HepG2 (cell line): Measurements from ENCODE around the gene SETD1A. TPM values are rescaled to one million over a fixed set of nuclear protein-coding genes. Genes with fewer than 3 reads are reported as not detected.
A peak's percentile ranks its signal among the peaks of the same experiment; 100 is the strongest.

Experiments
- FOXC1 ChIP-seq: sonication (generic); formaldehyde crosslinking; IDR thresholded peaks from 2 replicates; pipeline ENCODE4 v1.8.0; 2022; ENCODE audit warnings: mild to moderate bottlenecking, missing genetic modification reagents, borderline replicate concordance
- GATA4 ChIP-seq: sonication (generic); IDR thresholded peaks from 2 replicates; pipeline ENCODE4 v1.6.1; 2016; ENCODE audit warnings: antibody characterized with exemption, low read depth, borderline replicate concordance
- HNRNPK ChIP-seq: fragments of 200-400 bp; formaldehyde crosslinking; IDR thresholded peaks from 2 replicates; pipeline ENCODE4 v1.6.1; 2018; ENCODE audit warnings: low read length, low read depth, moderate library complexity, mild to moderate bottlenecking; ENCODE audit not compliant: poor library complexity, severe bottlenecking
- KDM5B ChIP-seq: sonication (generic); formaldehyde crosslinking; IDR thresholded peaks from 2 replicates; pipeline ENCODE4 v1.4.0; 2020; ENCODE audit warnings: missing genetic modification reagents, mild to moderate bottlenecking, borderline replicate concordance
- KLF9 ChIP-seq: IDR thresholded peaks from 2 replicates; pipeline ENCODE4 v1.6.1; 2016; ENCODE audit warnings: low read depth
- MBD4 ChIP-seq: IDR thresholded peaks from 2 replicates; pipeline ENCODE4 v1.6.1; 2012; ENCODE audit warnings: low read length, inconsistent platforms, borderline replicate concordance
- NPAS2 ChIP-seq: sonication (generic); formaldehyde crosslinking; IDR thresholded peaks from 2 replicates; pipeline ENCODE4 v1.8.0; 2022; ENCODE audit warnings: mild to moderate bottlenecking, missing genetic modification reagents, borderline replicate concordance
- ONECUT2 ChIP-seq: sonication (generic); formaldehyde crosslinking; IDR thresholded peaks from 2 replicates; pipeline ENCODE4 v1.4.0; 2020; ENCODE audit warnings: missing genetic modification reagents
- POLR2G ChIP-seq: fragments of 200-400 bp; formaldehyde crosslinking; IDR thresholded peaks from 2 replicates; pipeline ENCODE4 v1.6.1; 2018; ENCODE audit warnings: mild to moderate bottlenecking, low read depth, low read length, moderate library complexity
- RBFOX2 ChIP-seq: fragments of 200-400 bp; formaldehyde crosslinking; IDR thresholded peaks from 2 replicates; pipeline ENCODE4 v1.6.1; 2017; ENCODE audit warnings: low read depth, mild to moderate bottlenecking, low read length
- RBM22 ChIP-seq: fragments of 200-400 bp; formaldehyde crosslinking; optimal IDR thresholded peaks from 2 replicates; pipeline ENCODE3; 2017; ENCODE audit warnings: mild to moderate bottlenecking, low read length, moderate library complexity
- SCMH1 ChIP-seq: sonication (generic); formaldehyde crosslinking; IDR thresholded peaks from 2 replicates; pipeline ENCODE4 v1.9.0; 2021; ENCODE audit warnings: missing genetic modification reagents, mild to moderate bottlenecking, borderline replicate concordance
- SNAPC2 ChIP-seq: sonication (generic); formaldehyde crosslinking; IDR thresholded peaks from 2 replicates; pipeline ENCODE4 v1.8.1; 2022; ENCODE audit warnings: mild to moderate bottlenecking, missing genetic modification reagents
- SP1 ChIP-seq, 2 experiments: fragments of 450-650 bp in 1 of 2; sonication (generic) in 1 of 2; formaldehyde crosslinking in 1 of 2; IDR thresholded peaks; 2 replicates each; pipeline versions ENCODE4 v1.4.0 to v1.6.1; 2016 to 2020; ENCODE audit warnings: missing genetic modification reagents in 1 of 2
- YEATS4 ChIP-seq: sonication (generic); formaldehyde crosslinking; IDR thresholded peaks from 2 replicates; pipeline ENCODE4 v1.4.0; 2020; ENCODE audit warnings: missing genetic modification reagents, borderline replicate concordance
- ZBTB33 ChIP-seq: sonication (generic); formaldehyde crosslinking; IDR thresholded peaks from 2 replicates; pipeline ENCODE4 v1.4.0; 2020; ENCODE audit warnings: missing genetic modification reagents
- ZNF101 ChIP-seq: sonication (generic); formaldehyde crosslinking; IDR thresholded peaks from 2 replicates; pipeline ENCODE4 v1.4.0; 2020; ENCODE audit warnings: mild to moderate bottlenecking, low read depth, missing genetic modification reagents, borderline replicate concordance
- ZNF260 ChIP-seq: sonication (generic); formaldehyde crosslinking; IDR thresholded peaks from 2 replicates; pipeline ENCODE4 v1.4.0; 2020; ENCODE audit warnings: missing genetic modification reagents, low read depth, mild to moderate bottlenecking, borderline replicate concordance
- ZNF570 ChIP-seq: sonication (generic); formaldehyde crosslinking; IDR thresholded peaks from 2 replicates; pipeline ENCODE4 v1.4.0; 2020; ENCODE audit warnings: mild to moderate bottlenecking, missing genetic modification reagents, borderline replicate concordance
- ZNF678 ChIP-seq: sonication (generic); formaldehyde crosslinking; IDR thresholded peaks from 2 replicates; pipeline ENCODE4 v1.4.0; 2020; ENCODE audit warnings: mild to moderate bottlenecking, missing genetic modification reagents
- ZNF746 ChIP-seq: sonication (generic); formaldehyde crosslinking; IDR thresholded peaks from 2 replicates; pipeline ENCODE4 v1.8.0; 2022; ENCODE audit warnings: mild to moderate bottlenecking, missing genetic modification reagents
- ZNF747 ChIP-seq: sonication (generic); formaldehyde crosslinking; IDR thresholded peaks from 2 replicates; pipeline ENCODE4 v1.8.1; 2023; ENCODE audit warnings: missing genetic modification reagents, mild to moderate bottlenecking, borderline replicate concordance
- ZNF761 ChIP-seq: sonication (generic); formaldehyde crosslinking; conservative IDR thresholded peaks from 2 replicates; pipeline ENCODE4 v1.4.0; 2020; ENCODE audit warnings: mild to moderate bottlenecking, missing genetic modification reagents
- polyA plus RNA-seq, 8 experiments: library from polyadenylated mRNA; depleted of rRNA in 3 of 8; stranded (reverse) in 7 of 8; unstranded in 1 of 8; fragments of >200 nt; fragmentation: Illumina TruSeq in 4 of 8; extraction: Trizol in 4 of 8; gene quantifications; 2 replicates each; pipeline versions ENCODE4 v1.2.1 to v1.2.3, GENCODE V29; 2011 to 2016; ENCODE audit warnings: low read depth in 4 of 8, missing spikeins in 1 of 8, mixed read lengths in 1 of 8; ENCODE audit not compliant: insufficient read depth in 1 of 8
- total RNA-seq, 5 experiments: library from RNA; depleted of rRNA; stranded (reverse); fragments of >200 nt; fragmentation: Illumina TruSeq; extraction: Trizol; gene quantifications; 2 replicates each; pipeline ENCODE4 v1.2.3, GENCODE V29; 2016; ENCODE audit warnings: low read depth in 1 of 5
- TF ChIP-seq, protein P1 (sequence below): sonication (generic); formaldehyde crosslinking; conservative IDR thresholded peaks from 2 replicates; pipeline ENCODE4 v1.5.0; 2020; ENCODE audit warnings: missing genetic modification reagents
- TF ChIP-seq, protein P2 (sequence below): IDR thresholded peaks from 2 replicates; pipeline ENCODE4 v1.6.1; 2016; ENCODE audit warnings: missing compliant biosample characterization, missing genetic modification reagents, borderline replicate concordance

The SETD1A gene
- total and polyA plus RNA-seq, 2 of the 13 experiments (the other 11 are each of a cell fraction or from before 2014, with no cell fraction given) = 3.8 to 5.6 TPM

DNA sequence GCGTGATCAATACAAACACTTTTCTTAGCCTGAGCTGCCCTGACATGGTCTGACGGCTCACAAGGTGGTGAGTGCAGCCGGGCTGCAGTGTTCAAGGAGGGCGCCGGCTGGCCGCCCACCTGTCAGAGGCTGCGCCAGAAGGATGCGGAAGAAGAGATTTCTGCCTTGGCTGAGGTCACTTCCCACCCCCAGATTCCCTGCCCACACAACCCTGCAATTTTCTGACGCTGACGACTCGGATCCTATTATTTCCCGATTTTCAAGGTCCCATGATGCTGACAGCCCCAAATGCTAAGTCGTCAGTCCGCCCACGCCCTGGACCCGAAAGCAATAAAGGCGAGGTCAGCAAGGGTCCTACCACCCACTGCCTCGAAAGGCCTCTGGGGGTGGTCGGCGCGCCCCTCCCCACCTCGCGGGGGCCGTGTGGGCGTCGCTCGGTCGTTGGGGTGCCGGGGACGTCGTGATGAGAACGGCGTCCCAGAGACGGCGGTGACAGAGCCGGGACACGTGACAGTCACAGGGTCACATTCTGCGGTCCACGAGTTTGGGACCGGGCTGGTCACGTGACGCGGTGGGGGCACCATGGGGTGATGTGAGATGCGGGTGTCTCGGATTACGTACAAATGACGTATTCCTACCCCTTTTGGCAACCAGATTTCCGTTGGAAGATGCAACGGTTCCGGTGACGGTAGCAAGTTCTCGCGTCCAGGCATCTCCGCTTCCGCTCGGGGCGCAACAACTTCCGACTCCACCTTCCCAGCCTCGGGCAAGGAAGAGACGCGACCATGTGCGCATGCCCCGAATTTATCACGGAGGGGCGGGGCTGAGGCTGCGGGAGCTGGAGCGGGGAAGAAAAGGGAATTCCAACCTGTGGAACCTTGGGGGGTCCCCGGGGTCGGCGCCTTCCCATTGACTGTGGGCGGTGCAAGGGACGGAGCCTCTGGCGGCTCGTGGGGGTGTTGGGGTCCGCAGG is 75.5 kb downstream of the SETD1A start, which contains the start of gene STX4 (continued):
- TF ChIP-seq ZNF747 (CRISPR knock-in tag) (peak; percentile 87), KDM5B (CRISPR knock-in tag) (peak; percentile 77; the same call in 1 of the 2 replicates), FOXC1 (CRISPR knock-in tag) (peak; percentile 94), RBM22 (no peak), GATA4 (no peak), NPAS2 (CRISPR knock-in tag) (no peak), ZNF678 (CRISPR knock-in tag) (no peak), ONECUT2 (CRISPR knock-in tag) (no peak), ZNF761 (no peak), ZNF101 (CRISPR knock-in tag) (no peak), MBD4 (no peak), HNRNPK (no peak), POLR2G (peak; percentile 67), ZNF570 (CRISPR knock-in tag) (no peak), SCMH1 (CRISPR knock-in tag) (no peak), ZNF260 (CRISPR knock-in tag) (no peak), YEATS4 (peak; percentile 87), ZBTB33 (peak; percentile 44; the same call in 1 of the 2 replicates), SNAPC2 (no peak), RBFOX2 (peak; percentile 75), KLF9 (no peak), SP1 (IDR thresholded peaks at IDR 0.05) (no peak), SP1 (CRISPR knock-in tag; IDR thresholded peaks at IDR 0.05) (peak; percentile 56), ZNF746 (CRISPR knock-in tag) (no peak)
- TF ChIP-seq, protein P1, sequence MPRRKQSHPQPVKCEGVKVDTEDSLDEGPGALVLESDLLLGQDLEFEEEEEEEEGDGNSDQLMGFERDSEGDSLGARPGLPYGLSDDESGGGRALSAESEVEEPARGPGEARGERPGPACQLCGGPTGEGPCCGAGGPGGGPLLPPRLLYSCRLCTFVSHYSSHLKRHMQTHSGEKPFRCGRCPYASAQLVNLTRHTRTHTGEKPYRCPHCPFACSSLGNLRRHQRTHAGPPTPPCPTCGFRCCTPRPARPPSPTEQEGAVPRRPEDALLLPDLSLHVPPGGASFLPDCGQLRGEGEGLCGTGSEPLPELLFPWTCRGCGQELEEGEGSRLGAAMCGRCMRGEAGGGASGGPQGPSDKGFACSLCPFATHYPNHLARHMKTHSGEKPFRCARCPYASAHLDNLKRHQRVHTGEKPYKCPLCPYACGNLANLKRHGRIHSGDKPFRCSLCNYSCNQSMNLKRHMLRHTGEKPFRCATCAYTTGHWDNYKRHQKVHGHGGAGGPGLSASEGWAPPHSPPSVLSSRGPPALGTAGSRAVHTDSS (CRISPR knock-in tag) = 0 out of 2 replicates have a peak, but pooled peaks have one; percentile 59
- TF ChIP-seq, protein P2, sequence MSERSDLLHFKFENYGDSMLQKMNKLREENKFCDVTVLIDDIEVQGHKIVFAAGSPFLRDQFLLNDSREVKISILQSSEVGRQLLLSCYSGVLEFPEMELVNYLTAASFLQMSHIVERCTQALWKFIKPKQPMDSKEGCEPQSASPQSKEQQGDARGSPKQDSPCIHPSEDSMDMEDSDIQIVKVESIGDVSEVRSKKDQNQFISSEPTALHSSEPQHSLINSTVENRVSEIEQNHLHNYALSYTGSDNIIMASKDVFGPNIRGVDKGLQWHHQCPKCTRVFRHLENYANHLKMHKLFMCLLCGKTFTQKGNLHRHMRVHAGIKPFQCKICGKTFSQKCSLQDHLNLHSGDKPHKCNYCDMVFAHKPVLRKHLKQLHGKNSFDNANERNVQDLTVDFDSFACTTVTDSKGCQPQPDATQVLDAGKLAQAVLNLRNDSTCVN (CRISPR knock-in tag) = no peak
